HFF-Myc (cell line): ENCODE measurements around the gene PRPF8.

Source experiments
- DNase-seq: peaks from one replicate; pipeline ENCODE4 v3.0.0-alpha.2; 2011; ENCODE audit warnings: low read depth; ENCODE audit errors: extremely low read depth
- H3K4me3 ChIP-seq: replicated peaks from 2 replicates; pipeline ENCODE4 v1.5.1; 2011; ENCODE audit warnings: low read depth, mild to moderate bottlenecking, control low read depth, low read length
- CTCF ChIP-seq: IDR thresholded peaks from 2 replicates; pipeline ENCODE4 v1.5.1; 2012; ENCODE audit warnings: mild to moderate bottlenecking, low read depth, low read length, control low read depth; ENCODE audit errors: missing control alignments

Gene PRPF8

DNA sequence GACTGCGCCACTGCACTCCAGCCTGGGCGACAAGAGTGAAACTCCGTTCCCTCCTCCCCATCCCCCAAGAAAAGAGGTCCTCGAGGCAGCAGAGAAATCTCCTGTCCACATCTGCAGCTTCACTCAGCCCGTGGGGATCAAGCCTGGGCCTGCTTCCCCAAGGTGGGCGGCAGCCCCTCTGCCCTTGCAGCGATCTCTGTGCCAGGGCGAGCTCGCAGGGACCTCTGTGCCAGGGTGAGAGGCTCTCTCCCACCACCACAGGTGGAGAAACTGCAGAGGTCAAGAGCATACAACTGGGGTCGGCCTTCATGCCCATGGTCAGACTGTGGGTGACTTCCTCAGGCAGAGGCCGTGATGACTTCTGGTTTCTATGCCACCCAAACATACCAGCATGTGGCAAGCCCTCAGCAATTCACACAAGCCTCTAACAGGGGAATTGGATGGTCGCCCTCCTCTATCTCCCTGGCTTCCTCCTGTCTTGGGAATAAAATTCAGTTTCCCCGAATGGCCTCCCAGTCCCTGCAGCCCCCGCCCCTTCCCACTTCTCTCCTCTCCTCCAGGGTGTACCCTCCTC is 61.5 kb downstream of the PRPF8 start:
- TF ChIP-seq CTCF, result no peak
- DNase-seq, result no peak

GRCh38 chr17:1621273-1621954 is 63.3 kb downstream of the PRPF8 start:
- DNase-seq, result no peak
- no peak for TF ChIP-seq CTCF
- H3K4me3 ChIP-seq, result no peak overlapping the region

More for the DNA sequence above, 61.5 kb downstream of the PRPF8 start:
- no peak overlapping the region for H3K4me3 ChIP-seq

- no peak overlapping the region for H3K4me3 ChIP-seq
- TF ChIP-seq CTCF, result no peak
- DNase-seq, result no peak
Measured at GRCh38 chr17:1620486-1620885, 64.2 kb downstream of the PRPF8 start.

DNA sequence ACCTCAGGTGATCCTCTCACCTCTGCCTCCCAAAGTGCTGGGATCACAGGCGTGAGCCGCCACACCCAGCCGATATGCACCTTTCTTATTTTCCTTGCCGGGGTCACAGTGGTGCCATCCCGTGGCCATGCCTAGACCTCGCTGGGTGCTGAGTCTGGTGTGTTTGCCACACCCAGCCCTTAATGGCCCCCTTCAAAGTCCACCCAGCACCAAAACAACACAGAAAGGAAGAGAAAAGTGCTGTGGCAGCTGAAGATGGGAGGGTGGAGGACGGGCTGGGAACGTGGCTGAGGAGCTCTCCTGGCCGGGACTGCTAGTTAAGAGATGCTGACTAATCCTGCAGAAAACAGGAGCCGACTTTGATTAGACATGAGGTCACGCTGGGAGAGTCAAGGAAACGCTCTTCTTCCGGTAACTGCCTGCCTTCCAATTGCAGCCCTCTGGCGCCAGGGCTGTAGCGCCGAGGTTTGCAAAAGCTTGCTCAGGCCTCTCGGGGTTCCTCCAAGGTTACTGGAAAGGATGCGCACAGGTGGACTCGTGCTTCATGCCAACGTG is 67.0 kb downstream of the PRPF8 start:
- no peak for TF ChIP-seq CTCF
- no peak overlapping the region for H3K4me3 ChIP-seq
- DNase-seq, result no peak

DNA sequence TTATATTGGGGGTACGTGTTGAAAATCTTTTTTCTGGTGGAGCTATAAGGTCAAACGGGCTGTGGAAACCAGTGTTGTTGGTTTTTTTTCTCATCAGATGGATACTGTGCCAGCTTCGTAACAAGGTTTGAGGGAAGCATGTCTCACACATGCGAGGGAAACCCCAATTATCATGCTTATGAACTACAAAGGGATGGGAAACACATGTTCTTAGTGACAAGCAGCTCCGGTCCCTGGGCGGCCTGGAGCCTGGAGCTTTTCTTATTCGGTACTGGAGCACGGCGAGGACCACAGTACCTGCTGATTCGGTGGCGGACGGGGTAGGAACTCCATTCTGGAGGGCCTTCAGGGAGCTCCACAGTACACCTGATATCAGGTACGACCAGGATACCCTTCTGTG is 68.6 kb downstream of the PRPF8 start:
- H3K4me3 ChIP-seq, result no peak overlapping the region
- no peak for TF ChIP-seq CTCF
- DNase-seq, result no peak

DNA sequence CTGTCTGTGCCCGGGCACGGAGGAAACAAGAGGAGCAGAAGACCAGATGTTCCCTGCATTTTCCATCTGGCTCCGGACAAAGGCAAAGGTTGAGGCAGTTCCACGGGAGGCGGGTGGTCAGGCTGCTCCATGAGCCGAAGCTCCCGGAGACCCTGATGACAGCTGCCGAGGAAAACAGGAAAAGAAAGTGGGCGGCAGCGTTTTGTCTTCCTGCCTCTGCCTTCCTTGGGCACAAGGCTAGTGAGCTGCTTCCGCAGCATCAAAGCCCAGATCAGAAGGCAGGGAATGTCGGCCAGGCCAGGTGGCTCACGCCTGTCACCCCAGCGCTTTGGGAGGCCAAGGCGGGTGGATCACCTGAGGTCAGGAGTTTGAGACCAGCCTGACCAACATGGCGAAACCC is 72.3 kb downstream of the PRPF8 start:
- H3K4me3 ChIP-seq, result no peak overlapping the region
- DNase-seq, result no peak
- no peak for TF ChIP-seq CTCF
